ENCODE data around the gene RNU5D-1. TPM values are rescaled to one million over a fixed set of nuclear protein-coding genes. Genes with fewer than 3 reads are reported as not detected.

The RNU5D-1 gene
- not detected in 2 replicates for total RNA-seq

GRCh38 chr1:44730741-44731512 lies at the start of gene RNU5D-1:
TSS of gene RNU5D-1 (minus strand) at chr1:44731170.

GRCh38 chr1:44775078-44775929 lies 44.3 kb upstream of the RNU5D-1 start, which contains the start of gene RPS8:
TSS of gene RPS8 (plus strand) at chr1:44775540. CDS start at chr1:44775597, 57 bp downstream.

GRCh38 chr1:44739307-44740178 lies 8.6 kb upstream of the RNU5D-1 start, which contains the start of gene KIF2C:
TSS of gene KIF2C (plus strand) at chr1:44739837. CDS start at chr1:44739933, 96 bp downstream.

Small RNAs within 50 kb of the gene (small RNA-seq; reads per million reads assigned to genes)
- gene RNU5D-1 (464 reads per million, percentile 99 among the genes with 10 or more reads in this experiment), gene RNU5F-1 (19.8 reads per million, percentile 97 among the genes with 10 or more reads in this experiment), gene SNORD38A (1,244 reads per million, percentile 100 among the genes with 10 or more reads in this experiment), gene SNORD38B (not detected), gene SNORD46 (103 reads per million, percentile 99 among the genes with 10 or more reads in this experiment), gene SNORD55 (not detected)

Other genes starting within 250 kb of the RNU5D-1 start
- 3.9 and 5.3 TPM in 2 replicates for gene TMEM53, start 56.7 kb downstream of the RNU5D-1 start, total RNA-seq
- 0.19 and 0.33 TPM in 2 replicates for gene ARMH1, start 56.5 kb downstream of the RNU5D-1 start, total RNA-seq
- 16.7 and 25.4 TPM in 2 replicates for gene KIF2C, start 8.7 kb upstream of the RNU5D-1 start, total RNA-seq
- 1,543 and 1,595 TPM in 2 replicates for gene RPS8, start 44.4 kb upstream of the RNU5D-1 start, total RNA-seq
- gene BEST4, start 57.0 kb upstream of the RNU5D-1 start, total RNA-seq: 0.33 TPM in 1 of 2 replicates, not detected in the other
- gene PLK3, start 69.2 kb upstream of the RNU5D-1 start, total RNA-seq: 47.4 and 49.3 TPM in 2 replicates
- gene DYNLT4, start 76.2 kb upstream of the RNU5D-1 start, total RNA-seq: not detected in 2 replicates
- 17.3 and 32.7 TPM in 2 replicates for gene BTBD19, start 77.4 kb upstream of the RNU5D-1 start, total RNA-seq
- under 0.01 and 0.29 TPM in 2 replicates for gene PTCH2, start 112.1 kb upstream of the RNU5D-1 start, total RNA-seq

Data from vein endothelial cell (primary cell).